Neural crest cell (in vitro differentiated cells): ENCODE data around the gene LAMB1. TPM values are rescaled to one million over a fixed set of nuclear protein-coding genes. Genes with fewer than 3 reads are reported as not detected.

Source experiments
- DNase-seq: peaks from one replicate; pipeline ENCODE4 v3.0.0; 2021; ENCODE audit warnings: low read depth, mixed read lengths, low spot score
- H3K27ac Mint-ChIP-seq: one replicate; pipeline ENCODE4 v1.8.0; 2021; ENCODE audit warnings: mild to moderate bottlenecking, mixed read lengths; ENCODE audit not compliant: unreplicated experiment
- H3K27me3 Mint-ChIP-seq: 2 replicates; pipeline ENCODE4 v1.8.0; 2021; ENCODE audit warnings: low read depth, mild to moderate bottlenecking, mixed read lengths
- H3K36me3 Mint-ChIP-seq: 2 replicates; pipeline ENCODE4 v1.8.0; 2021; ENCODE audit warnings: low read depth, mild to moderate bottlenecking, mixed read lengths
- H3K4me1 Mint-ChIP-seq: 2 replicates; pipeline ENCODE4 v1.8.0; 2021; ENCODE audit warnings: mixed read lengths
- H3K4me3 Mint-ChIP-seq: one replicate; pipeline ENCODE4 v1.8.0; 2021; ENCODE audit warnings: mild to moderate bottlenecking, mixed read lengths
- H3K9me3 Mint-ChIP-seq: 2 replicates; pipeline ENCODE4 v1.8.0; 2021; ENCODE audit warnings: mixed read lengths
- total RNA-seq: library from RNA; stranded (reverse); gene quantifications from 2 replicates; pipeline ENCODE4 v1.2.1, GENCODE V29; 2021
- TF ChIP-seq, protein P1 (sequence below): fragments of 200-600 bp; sonication (generic); conservative IDR thresholded peaks from 2 replicates; pipeline ENCODE4 v1.5.0; 2021; ENCODE audit warnings: antibody characterized with exemption, mild to moderate bottlenecking

The LAMB1 gene
- total RNA-seq, 1 donor from 2014 or later = 131 TPM

DNA sequence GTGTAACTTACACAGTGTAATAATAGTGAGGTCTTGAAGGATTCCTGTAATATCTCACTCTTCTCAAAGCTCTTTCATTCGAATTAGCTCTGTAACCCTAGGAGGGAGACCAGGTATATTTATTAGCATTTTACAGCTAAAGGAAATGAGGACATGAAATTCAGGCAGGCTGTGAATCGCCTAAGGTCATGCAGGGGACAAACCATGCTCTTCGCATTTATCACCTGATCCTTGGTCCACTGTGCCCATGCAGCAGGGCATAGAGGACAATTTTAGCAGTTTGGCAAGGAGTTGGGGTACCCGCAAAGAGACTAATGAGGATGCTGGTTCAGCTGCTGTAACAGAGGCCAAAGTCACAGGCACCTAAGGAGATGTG, 14.8 kb upstream of the LAMB1 start:
- Mint-ChIP-seq H3K27ac (no peak overlapping the region), H3K4me1 (peaks cover 5% of the 10 kb centered on the region), H3K9me3 (peaks cover 2% of the 10 kb centered on the region), H3K27me3 (no peaks in the 10 kb centered on the region), H3K4me3 (no peak overlapping the region), H3K36me3 (no peaks in the 10 kb centered on the region)
- TF ChIP-seq, protein P1, sequence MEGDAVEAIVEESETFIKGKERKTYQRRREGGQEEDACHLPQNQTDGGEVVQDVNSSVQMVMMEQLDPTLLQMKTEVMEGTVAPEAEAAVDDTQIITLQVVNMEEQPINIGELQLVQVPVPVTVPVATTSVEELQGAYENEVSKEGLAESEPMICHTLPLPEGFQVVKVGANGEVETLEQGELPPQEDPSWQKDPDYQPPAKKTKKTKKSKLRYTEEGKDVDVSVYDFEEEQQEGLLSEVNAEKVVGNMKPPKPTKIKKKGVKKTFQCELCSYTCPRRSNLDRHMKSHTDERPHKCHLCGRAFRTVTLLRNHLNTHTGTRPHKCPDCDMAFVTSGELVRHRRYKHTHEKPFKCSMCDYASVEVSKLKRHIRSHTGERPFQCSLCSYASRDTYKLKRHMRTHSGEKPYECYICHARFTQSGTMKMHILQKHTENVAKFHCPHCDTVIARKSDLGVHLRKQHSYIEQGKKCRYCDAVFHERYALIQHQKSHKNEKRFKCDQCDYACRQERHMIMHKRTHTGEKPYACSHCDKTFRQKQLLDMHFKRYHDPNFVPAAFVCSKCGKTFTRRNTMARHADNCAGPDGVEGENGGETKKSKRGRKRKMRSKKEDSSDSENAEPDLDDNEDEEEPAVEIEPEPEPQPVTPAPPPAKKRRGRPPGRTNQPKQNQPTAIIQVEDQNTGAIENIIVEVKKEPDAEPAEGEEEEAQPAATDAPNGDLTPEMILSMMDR = no peak
- no peak for DNase-seq

DNA sequence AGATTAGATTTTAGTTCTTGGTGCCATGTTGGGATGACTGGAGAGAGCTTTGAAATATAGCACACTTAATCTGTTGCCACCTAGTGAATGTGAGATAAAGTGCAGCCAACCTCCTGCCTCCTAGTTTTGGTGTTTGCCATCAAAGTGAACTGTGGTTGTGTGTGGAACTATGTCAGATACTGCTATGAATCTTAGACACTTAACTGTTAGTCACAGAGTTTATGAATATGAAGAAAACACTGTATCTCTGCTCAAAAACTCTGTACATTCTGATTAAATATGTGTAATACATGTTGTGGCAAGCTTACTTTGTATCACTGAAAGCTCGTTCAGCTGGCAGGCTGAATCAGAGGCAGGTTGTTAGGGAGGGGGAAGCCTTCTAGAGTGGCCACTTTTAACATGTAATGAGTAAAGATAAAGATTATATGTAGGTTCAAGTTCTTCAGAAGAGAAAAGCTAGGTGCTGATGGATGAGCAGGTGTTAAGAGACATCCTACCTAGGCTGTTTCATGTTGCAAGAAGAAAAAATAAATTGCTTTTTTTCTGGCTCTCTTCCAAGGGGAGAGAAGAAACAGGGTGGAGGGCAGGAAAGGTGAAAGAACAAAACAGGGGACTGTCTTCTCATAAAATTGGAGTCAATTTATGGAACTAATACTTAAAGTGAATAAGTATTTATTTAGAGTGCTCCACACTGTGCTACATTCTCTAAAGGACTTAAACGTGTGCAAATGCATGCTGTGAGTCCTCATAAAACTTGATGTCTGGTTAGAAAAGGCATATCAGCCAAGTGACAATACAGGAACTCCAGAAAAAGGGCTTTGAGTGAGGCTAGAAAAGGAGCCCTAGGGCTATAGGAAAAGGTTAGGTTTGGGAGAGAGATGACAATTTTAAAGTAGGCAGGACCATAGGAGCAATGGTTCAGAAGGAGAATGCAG, 14.1 kb upstream of the LAMB1 start:
- H3K27ac Mint-ChIP-seq = no peak overlapping the region
- TF ChIP-seq, protein P1 = peak; percentile 58
- H3K9me3 Mint-ChIP-seq = peaks cover 2% of the 10 kb centered on the region
- peaks cover 5% of the 10 kb centered on the region for H3K4me1 Mint-ChIP-seq
- H3K27me3 Mint-ChIP-seq = no peaks in the 10 kb centered on the region
- no peak overlapping the region for H3K4me3 Mint-ChIP-seq
- no peaks in the 10 kb centered on the region for H3K36me3 Mint-ChIP-seq
- DNase-seq = no peak

DNA sequence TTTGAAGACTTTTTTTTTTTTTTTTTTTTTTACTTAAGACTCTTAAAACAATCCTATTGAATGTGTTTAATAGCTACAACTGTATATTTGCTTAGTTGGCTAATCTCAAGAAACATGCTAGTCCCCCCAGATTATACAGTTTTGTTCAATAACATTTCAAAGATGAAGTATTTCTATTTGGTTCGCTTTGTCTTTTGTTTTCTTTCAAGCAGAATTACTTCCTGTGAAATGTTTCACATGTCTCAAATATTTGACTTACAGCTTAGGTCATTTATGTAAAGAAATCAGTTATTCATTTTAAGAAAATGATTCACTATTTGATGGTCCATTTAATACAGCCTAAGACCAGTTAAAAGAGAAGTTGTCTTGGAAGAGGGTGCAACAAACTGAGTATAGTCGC, 12.8 kb upstream of the LAMB1 start:
- Mint-ChIP-seq H3K9me3 (peaks cover 1% of the 10 kb centered on the region), H3K4me1 (peaks cover 5% of the 10 kb centered on the region), H3K27ac (no peak overlapping the region), H3K36me3 (no peaks in the 10 kb centered on the region), H3K4me3 (no peak overlapping the region), H3K27me3 (no peaks in the 10 kb centered on the region)
- TF ChIP-seq, protein P1 = no peak
- DNase-seq = no peak

DNA sequence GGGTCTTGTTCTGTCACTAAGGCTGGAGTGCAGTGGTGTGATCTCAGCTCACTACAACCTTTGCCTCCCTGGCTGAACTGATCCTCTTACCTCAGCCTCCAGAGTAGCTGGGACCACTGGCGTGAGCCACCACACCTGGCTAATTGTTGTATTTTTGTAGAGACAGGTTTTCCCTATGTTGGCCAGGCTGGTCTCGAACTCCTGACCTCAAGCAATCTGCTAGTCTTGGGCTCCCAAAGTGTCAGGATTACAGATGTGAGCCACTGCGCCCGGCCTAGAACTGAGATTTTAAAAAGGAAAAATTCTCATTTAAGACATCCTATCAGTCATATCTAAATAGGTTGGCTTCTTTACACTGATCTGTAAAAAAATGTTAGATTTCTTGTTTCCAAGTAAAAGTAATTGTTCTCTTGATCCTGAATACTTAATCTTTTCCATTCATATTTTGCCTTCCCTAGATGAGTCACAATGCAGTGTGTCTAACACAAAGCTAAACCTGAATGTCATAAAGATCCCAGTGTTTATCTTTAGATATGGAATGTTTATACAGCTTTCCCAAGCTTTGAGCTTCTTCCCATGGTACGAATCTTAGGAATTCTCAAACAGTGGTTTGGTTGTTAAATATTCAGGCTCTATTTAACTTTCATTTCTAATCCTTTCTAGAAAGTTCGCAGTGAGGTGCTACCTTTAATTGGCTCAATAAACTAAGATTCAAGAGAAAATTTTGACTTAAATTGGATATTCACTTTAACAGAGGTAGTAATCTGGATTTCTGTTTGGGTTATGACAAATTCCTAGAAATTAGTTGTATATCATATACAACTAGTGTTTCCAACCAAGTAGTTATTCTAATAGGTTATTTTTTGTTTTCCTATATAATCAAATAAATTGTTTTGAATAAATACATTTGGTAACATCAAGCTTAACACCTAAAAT, 12.1 kb upstream of the LAMB1 start:
- DNase-seq = no peak
- no peak overlapping the region for H3K4me3 Mint-ChIP-seq
- peaks cover 5% of the 10 kb centered on the region for H3K4me1 Mint-ChIP-seq

DNA sequence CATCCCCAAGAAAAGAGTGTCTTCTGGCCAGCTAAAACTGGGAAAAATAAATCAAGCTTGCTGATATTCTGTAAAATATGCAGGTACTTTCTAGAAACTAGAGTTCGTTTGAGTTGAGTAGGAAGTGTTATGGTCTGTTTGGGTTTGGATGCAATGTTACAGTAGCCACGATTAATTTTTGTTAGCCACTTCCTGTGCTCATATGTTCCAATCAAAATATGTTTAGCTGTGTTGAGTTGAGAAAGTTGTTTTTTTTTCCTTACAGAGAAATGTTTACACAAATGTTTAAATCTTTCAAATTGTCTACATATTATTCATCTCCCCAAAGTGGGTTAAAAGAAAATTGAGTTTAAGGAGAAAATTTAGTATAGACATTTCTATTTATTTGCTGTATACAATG, 11.3 kb upstream of the LAMB1 start:
- H3K36me3 Mint-ChIP-seq = no peaks in the 10 kb centered on the region
- H3K27me3 Mint-ChIP-seq = no peaks in the 10 kb centered on the region
- no peak overlapping the region for H3K4me3 Mint-ChIP-seq
- H3K9me3 Mint-ChIP-seq = no peaks in the 10 kb centered on the region
- TF ChIP-seq, protein P1 = no peak
- DNase-seq = no peak
- H3K27ac Mint-ChIP-seq = no peak overlapping the region
- peaks cover 5% of the 10 kb centered on the region for H3K4me1 Mint-ChIP-seq

More for the DNA sequence above, 12.1 kb upstream of the LAMB1 start:
- no peak overlapping the region for H3K27ac Mint-ChIP-seq
- TF ChIP-seq, protein P1 = no peak
- no peaks in the 10 kb centered on the region for H3K27me3 Mint-ChIP-seq
- no peaks in the 10 kb centered on the region for H3K36me3 Mint-ChIP-seq
- no peaks in the 10 kb centered on the region for H3K9me3 Mint-ChIP-seq
